CD4-positive, alpha-beta T cell treated with Interleukin-4 for 1 hour (primary cell): ENCODE results near the gene STN1.

Source experiments
- DNase-seq, 2 donors: peaks; one replicate each; pipeline ENCODE4 v3.0.0-alpha.2; 2020 to 2022

Gene STN1

GRCh38 chr10:103890688-103891087 lies 27.3 kb downstream of the STN1 start:
- DNase-seq, result no peak

- peak in 1 of 2 donors; percentile 36 for DNase-seq
Observed at GRCh38 chr10:103890194-103890658, 27.8 kb downstream of the STN1 start.

GRCh38 chr10:103889121-103889720 lies 28.8 kb downstream of the STN1 start:
- DNase-seq, result no peak

DNA sequence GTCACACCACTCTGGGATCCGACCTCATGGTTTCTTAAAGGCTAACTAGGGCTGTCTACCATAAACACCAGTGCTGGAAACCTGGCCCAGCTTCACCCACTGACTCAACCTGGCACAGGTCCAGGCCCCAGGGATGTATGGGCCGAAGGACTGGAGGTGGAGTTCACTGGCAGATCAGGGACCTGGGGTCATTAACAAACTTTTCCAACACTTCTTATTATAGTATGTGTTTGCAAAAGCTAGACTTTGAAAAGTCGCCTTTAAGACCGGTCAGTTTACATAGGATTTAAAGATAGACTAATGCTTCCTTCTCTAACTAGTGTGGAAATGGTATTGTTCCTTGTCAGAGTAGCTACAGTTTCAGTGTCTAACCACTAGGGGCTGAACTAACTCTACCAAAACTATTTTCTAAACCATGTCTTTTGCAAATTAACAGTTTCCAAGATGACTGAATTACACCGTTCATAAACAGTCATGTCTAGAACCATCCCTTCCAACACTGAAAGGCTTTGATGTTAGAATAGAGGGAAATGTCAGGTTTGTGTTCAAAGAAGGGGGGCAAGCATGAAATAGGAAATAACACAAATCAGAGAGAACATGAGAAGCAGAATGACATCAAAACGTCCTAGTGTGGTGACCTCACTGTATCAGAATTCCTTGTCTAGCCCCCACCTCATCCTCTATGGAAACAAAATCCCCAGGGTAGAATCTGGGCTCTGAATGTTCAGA lies 29.7 kb downstream of the STN1 start:
- DNase-seq, result peak in 1 of 2 donors; percentile 79

- DNase-seq, result no peak
Observed at GRCh38 chr10:103885617-103886016, 32.4 kb downstream of the STN1 start.

DNA sequence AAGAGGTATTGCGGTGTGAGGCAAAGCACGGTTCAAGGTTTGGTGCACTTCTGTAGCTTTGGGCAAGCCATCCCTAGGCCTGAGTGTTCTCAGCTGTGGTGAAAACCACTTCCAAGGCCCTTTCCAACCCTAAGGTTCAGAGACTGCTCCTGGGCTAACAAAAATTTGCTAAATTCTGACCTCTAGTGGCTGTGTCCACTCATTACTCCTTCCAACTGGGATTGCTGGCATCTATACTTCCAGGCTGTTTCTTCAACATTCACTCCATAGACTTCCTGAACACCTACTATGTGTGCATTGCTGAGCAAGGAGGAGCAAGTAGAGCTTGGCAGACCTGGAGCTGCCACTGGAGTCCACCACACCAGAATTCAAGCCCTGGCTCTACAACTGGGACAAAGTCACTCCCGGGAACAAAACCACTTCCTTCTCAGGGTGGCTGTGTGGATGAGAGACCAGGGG lies 33.3 kb downstream of the STN1 start:
- DNase-seq, result peak in 1 of 2 donors; percentile 44

DNA sequence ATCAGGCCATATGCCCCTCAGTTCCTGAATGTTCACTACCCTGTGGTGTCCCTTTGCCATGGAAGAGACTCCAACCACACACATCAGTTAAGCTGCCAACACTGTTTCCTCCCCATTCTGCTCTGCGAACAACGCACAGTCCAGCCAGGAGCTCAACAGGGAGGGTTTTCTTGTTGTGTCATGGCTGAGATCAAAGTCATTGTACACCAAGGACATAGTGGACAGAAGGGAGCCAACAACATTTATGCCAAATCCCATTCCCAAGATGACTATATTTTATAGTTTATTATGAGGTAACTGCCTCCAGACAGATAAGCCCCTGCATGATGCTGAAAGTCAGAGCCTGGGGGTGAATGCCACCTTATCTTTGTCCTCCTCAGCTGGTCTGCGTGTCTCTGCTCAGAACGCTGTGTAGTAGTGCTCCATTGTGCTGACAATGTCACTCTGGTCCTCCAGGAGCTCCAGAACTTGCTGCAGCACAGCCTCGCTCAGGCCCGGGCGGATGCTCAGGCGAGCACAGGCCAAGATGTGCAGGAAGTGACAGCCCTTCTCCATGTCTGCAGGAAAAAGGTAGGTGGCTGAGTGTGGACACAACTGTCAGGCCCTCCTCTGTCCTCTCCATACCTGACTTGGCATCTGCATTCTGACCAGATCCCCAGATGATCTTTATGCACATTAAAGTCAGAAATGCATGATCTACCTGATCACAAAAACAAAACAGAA lies 35.5 kb downstream of the STN1 start:
- no peak for DNase-seq

DNA sequence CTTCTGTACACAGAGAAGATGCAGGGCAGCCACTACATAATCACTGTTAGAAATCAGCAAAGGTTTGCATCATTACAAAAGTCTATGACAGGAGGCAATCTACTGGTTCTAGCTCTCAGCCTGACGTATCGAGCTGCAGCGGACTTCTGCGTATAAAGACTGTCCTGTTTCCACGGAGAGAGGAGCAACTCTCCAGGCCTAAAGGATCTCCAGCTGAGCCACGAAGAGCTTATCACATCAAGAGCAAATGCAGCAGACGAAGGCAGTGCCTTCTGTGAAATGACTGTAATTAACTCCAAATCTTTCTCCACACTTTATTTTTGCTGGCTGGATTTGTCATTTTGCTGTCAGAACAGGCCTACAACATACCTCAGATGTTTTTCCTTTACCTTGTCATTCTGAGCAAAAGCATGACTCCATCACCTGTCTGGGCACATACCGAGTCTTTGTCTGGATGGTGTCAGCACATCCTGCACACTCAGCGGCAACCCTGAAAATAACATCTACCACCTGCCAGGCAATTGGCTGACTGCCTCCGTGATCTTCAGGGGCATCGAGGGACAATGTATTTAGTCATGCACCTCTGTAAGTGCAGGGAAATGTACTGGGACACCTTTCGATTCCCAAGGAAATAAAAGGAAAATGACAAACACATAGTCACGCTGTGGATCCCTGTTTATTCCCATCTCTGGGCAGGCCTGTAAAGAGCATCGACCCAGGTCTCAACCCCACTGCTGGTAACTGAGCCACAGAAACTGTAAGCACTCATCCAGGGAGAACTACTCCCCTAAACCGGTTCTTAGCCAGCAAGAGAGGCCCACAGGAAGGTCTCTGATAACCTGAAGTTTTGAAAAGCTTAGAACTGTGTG lies 36.3 kb downstream of the STN1 start:
- no peak for DNase-seq

- DNase-seq, result no peak
Observed at GRCh38 chr10:103879831-103880230, 38.2 kb downstream of the STN1 start.

DNA sequence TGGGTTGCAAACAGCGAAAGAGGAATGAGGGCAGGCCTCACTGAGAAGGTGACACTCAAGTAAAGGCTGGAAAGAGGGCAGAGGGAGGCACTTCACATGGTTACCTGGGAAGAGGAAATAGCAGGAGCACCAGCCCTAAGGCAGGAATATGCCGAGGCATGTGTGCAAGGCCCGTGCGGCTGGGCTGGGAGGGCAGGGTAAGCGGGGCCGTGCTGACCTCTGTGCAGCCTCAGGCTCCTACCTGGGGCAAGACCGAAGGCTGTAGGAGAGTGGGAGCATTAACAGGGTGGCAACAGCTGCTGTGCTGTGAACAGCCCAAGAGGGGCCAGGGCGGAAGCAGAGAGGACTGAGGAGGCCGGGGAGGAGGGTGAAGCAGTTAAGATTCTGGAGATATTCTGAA lies 38.6 kb downstream of the STN1 start:
- no peak for DNase-seq

GRCh38 chr10:103877861-103878260 lies 40.1 kb downstream of the STN1 start:
- DNase-seq, result no peak

GRCh38 chr10:103876155-103876554 lies 41.8 kb downstream of the STN1 start:
- no peak for DNase-seq

DNA sequence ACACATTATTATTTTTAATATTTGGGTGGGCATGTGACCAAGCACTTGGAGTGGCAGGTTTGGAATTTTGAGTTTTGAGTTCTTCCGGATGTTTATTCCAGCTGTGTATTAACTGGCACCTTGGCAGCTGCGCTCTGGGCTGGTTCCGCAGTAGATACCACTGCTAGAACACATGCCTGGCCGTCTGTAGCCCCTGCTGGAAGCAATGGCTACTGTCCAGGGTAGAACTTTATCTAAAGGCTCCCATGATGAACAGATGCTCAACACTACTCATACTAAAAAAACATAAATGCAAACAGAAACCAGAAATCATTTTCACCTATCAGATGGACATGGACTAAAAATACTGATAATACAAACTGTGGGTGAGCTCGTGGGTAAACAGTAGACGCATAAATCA lies 43.3 kb downstream of the STN1 start:
- no peak for DNase-seq

GRCh38 chr10:103872137-103872931 lies 45.6 kb downstream of the STN1 start:
- no peak for DNase-seq

- no peak for DNase-seq
Observed at GRCh38 chr10:103871006-103871405, 47.0 kb downstream of the STN1 start.

DNA sequence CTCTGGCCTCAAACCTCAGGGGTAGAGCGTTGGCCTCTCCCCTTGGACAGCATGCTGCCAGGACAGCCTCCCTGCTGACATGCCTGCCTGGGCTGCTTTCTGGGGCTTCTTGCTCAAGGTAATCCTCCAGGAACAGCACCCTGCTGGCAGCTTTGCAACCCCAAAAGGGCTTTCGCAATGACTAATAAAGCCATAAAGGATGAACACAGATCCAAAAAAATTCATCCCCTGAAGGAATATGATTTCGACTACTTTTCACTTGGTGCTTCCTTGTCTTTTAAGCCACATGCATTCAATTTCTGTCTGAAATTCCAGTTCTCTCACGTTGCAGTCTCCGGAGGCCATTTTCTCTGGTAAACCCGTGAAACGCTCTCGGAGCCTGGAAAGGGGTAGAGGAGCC lies 47.5 kb downstream of the STN1 start:
- no peak for DNase-seq

GRCh38 chr10:103869336-103869735 lies 48.6 kb downstream of the STN1 start:
- DNase-seq, result no peak

- DNase-seq, result no peak
Observed at GRCh38 chr10:103868200-103868599, 49.8 kb downstream of the STN1 start.

- DNase-seq, result no peak
Observed at GRCh38 chr10:103861505-103861904, 56.5 kb downstream of the STN1 start.

GRCh38 chr10:103859161-103860086 lies 58.6 kb downstream of the STN1 start:
- DNase-seq, result peak; percentile 55 to 65

- no peak for DNase-seq
Observed at GRCh38 chr10:103858360-103858759, 59.6 kb downstream of the STN1 start.
